Upper lobe of left lung (tissue), 4 donors: Measurements from ENCODE around the gene TCEA2.

Source experiments
- EP300 ChIP-seq, 4 donors: sonication (generic); formaldehyde crosslinking; IDR thresholded peaks; one replicate each; pipeline ENCODE4 v1.5.1; 2017; ENCODE audit warnings: antibody characterized with exemption in 4 of 4, control low read depth in 2 of 4
- POLR2A ChIP-seq, 4 donors: fragments of 450-650 bp; IDR thresholded peaks; one replicate each; pipeline ENCODE4 v1.5.1; 2016 to 2017; ENCODE audit warnings: antibody characterized with exemption in 4 of 4, mild to moderate bottlenecking in 2 of 4
- POLR2AphosphoS5 ChIP-seq, 2 donors: sonication (generic); formaldehyde crosslinking; IDR thresholded peaks; one replicate each; pipeline ENCODE4 v1.5.1; 2017; ENCODE audit warnings: antibody characterized with exemption in 2 of 2
- TF ChIP-seq, protein P1 (sequence below), 6 experiments: fragments of 450-650 bp in 4 of 6; fragments of 200-600 bp in 2 of 6; sonication (generic) in 2 of 6; IDR thresholded peaks; one replicate each; pipeline ENCODE4 v1.5.1; 2016 to 2019; ENCODE audit warnings: antibody characterized with exemption in 6 of 6

DNA sequence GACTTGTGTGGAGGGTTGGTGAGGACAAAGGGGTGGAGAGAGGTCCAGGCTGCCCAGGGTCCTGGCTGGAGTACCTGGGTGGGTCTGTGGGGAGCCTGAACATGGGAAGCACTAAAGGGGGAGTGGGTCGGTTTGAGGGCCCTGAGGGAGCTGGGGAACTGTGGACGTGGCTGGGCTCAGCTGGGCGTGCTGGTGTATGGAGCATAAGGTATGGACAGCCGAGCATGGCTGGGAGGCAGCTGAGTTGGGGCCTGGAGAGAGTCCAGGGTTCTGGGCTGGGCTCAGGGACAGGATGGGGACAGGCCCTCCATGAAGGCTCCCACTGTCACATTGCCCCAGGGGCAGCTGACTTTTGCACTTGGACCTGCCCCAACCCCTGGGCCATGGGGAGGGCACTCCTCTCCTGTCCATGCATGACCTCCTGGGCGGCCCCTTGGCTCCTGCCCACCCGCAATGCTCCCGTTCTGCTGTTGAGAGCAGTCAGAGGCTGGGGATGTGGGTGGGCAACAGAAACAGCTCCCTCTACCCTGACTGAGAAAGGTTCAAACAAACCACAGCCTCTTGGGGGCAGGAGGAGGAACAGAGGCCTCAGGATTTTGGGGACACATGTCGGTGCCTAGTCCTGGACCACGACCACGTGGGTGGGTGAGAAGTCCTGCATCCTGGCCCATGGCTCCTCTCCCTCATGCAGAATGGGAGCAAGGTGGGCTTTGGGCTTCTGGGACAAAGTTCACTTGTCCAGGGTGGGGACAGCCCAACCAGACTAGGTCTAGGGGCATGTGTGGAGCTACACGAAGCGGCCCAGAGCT, 22.6 kb upstream of the TCEA2 start:
- TF ChIP-seq POLR2A (IDR thresholded peaks at IDR 0.05) (no peak), POLR2AphosphoS5 (IDR thresholded peaks at IDR 0.05) (no peak), EP300 (IDR thresholded peaks at IDR 0.05) (no peak)
- TF ChIP-seq, protein P1, sequence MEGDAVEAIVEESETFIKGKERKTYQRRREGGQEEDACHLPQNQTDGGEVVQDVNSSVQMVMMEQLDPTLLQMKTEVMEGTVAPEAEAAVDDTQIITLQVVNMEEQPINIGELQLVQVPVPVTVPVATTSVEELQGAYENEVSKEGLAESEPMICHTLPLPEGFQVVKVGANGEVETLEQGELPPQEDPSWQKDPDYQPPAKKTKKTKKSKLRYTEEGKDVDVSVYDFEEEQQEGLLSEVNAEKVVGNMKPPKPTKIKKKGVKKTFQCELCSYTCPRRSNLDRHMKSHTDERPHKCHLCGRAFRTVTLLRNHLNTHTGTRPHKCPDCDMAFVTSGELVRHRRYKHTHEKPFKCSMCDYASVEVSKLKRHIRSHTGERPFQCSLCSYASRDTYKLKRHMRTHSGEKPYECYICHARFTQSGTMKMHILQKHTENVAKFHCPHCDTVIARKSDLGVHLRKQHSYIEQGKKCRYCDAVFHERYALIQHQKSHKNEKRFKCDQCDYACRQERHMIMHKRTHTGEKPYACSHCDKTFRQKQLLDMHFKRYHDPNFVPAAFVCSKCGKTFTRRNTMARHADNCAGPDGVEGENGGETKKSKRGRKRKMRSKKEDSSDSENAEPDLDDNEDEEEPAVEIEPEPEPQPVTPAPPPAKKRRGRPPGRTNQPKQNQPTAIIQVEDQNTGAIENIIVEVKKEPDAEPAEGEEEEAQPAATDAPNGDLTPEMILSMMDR (IDR thresholded peaks at IDR 0.05) = no peak
